H1 (cell line): ENCODE results near the gene KIAA1755.

Experiments used
- POLR2AphosphoS5 ChIP-seq: IDR thresholded peaks from 2 replicates; pipeline ENCODE4 v1.6.1; 2011; ENCODE audit warnings: low read depth, low read length
- TF ChIP-seq, protein P1 (sequence below): IDR thresholded peaks from 2 replicates; pipeline ENCODE4 v1.6.1; 2012; ENCODE audit warnings: inconsistent platforms
- TF ChIP-seq, protein P2 (sequence below), 3 experiments: IDR thresholded peaks; 1 replicate in 2 of 3; 2 replicates in 1 of 3; pipeline versions ENCODE4 v1.5.1 to v1.6.1; 2011; ENCODE audit warnings: low read length in 3 of 3, mild to moderate bottlenecking in 3 of 3, inconsistent platforms in 2 of 3, low read depth in 1 of 3, moderate library complexity in 1 of 3; ENCODE audit not compliant: insufficient read depth in 1 of 3; ENCODE audit errors: control extremely low read depth in 1 of 3

DNA sequence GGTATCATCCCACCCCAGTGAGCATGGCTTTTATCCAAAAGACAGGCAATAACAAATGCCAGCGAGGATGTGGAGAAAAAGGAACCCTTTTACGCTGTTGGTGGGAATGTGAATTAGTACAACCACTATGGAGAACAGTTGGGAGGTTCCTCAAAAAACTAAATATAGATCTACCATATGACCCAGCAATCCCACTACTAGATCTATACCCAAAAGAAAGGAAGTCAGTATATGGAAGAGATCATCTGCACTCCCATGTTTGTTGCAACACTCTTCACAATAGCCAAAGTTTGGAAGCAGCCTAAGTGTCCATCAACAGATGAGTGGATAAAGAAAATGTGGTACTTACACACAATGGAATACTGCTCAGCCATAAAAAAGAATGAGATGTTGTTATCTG is 5.9 kb upstream of the KIAA1755 start:
- TF ChIP-seq, protein P1, sequence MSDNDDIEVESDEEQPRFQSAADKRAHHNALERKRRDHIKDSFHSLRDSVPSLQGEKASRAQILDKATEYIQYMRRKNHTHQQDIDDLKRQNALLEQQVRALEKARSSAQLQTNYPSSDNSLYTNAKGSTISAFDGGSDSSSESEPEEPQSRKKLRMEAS: no peak
- TF ChIP-seq, protein P2, sequence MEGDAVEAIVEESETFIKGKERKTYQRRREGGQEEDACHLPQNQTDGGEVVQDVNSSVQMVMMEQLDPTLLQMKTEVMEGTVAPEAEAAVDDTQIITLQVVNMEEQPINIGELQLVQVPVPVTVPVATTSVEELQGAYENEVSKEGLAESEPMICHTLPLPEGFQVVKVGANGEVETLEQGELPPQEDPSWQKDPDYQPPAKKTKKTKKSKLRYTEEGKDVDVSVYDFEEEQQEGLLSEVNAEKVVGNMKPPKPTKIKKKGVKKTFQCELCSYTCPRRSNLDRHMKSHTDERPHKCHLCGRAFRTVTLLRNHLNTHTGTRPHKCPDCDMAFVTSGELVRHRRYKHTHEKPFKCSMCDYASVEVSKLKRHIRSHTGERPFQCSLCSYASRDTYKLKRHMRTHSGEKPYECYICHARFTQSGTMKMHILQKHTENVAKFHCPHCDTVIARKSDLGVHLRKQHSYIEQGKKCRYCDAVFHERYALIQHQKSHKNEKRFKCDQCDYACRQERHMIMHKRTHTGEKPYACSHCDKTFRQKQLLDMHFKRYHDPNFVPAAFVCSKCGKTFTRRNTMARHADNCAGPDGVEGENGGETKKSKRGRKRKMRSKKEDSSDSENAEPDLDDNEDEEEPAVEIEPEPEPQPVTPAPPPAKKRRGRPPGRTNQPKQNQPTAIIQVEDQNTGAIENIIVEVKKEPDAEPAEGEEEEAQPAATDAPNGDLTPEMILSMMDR (IDR thresholded peaks at IDR 0.05; ENCODE audit: control extremely low read depth in 1 of 3, insufficient read depth in 1 of 3, low read depth in 1 of 3, low read length in 3 of 3): no peak
- TF ChIP-seq POLR2AphosphoS5: no peak
